ENCODE results near the gene EPSTI1. TPM values are rescaled to one million over a fixed set of nuclear protein-coding genes. Genes with fewer than 3 reads are reported as not detected.

The EPSTI1 gene
- total and polyA plus RNA-seq, 7 donors = 0.82 to 2.6 (median 1.4) TPM

DNA sequence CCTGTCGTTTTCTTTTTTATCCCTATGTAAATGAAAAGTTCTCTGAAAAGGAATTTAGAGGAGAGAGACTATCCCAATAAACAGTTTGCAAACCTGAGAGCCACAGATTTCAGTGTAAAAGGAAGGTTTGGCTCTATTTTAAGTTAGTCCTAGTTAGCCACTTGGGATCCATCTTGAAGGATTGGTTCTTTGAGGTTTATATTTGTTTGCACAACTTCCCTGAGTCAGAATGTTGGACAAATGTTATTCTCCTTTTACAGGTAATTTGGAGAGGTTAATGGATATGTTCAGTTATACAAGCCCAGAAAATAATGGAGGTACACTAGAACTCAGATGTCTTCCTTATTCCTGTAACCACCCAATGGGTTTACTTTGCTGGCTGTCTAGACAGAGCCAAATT, 28.8 kb upstream of the EPSTI1 start:
- no peak for DNase-seq
- no peak overlapping the region for H3K4me3 ChIP-seq
- H3K4me1 ChIP-seq = no peaks in the 10 kb centered on the region
- H3K27me3 ChIP-seq (ENCODE audit: insufficient read depth in 3 of 3, low read length in 2 of 3) = no peaks in the 10 kb centered on the region
- H3K27ac ChIP-seq = no peak overlapping the region
- no peak for ATAC-seq
- no peak for TF ChIP-seq CTCF (IDR thresholded peaks at IDR 0.05)
- no peaks in the 10 kb centered on the region for H3K9me3 ChIP-seq
- intact Hi-C loops (cut with DNase I) = no loop called here
- no peaks in the 10 kb centered on the region for H3K36me3 ChIP-seq (ENCODE audit: insufficient read depth in 1 of 2, low read depth in 1 of 2)
- WGBS, 3 donors = 61 to 73% (median 73%) methylated on average over 1 of the region's 1 CpG

DNA sequence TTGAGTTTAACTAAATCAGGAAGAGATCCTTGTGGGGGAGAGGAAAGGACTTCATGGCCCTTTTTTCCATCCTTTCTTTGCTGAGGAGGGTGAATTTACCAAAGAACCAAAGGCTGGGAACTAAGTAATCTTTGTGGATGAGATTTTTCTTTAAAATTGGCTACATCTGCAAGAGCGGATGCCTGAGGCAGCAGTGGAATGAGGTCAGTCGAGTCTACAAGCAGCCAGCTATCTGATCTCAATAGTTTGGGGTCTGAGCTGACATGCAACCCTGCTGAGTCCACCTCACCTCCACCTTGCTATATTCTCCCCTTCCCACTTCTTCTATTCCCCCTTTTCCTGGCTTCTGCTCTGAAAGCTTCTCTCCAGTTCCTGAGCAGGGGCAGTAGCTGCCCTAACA, 27.8 kb upstream of the EPSTI1 start:
- Histone ChIP-seq H3K27me3 (ENCODE audit: insufficient read depth in 3 of 3, low read length in 2 of 3) (no peaks in the 10 kb centered on the region), H3K36me3 (ENCODE audit: insufficient read depth in 1 of 2, low read depth in 1 of 2) (no peaks in the 10 kb centered on the region), H3K9me3 (no peaks in the 10 kb centered on the region), H3K4me1 (no peaks in the 10 kb centered on the region), H3K4me3 (no peak overlapping the region), H3K27ac (no peak overlapping the region)
- DNase-seq (no peak), ATAC-seq (no peak)
- no peak for TF ChIP-seq CTCF (IDR thresholded peaks at IDR 0.05)
- WGBS, 3 donors = 59 to 67% (median 66%) methylated on average over 2 of the region's 2 CpGs
- intact Hi-C loops (cut with DNase I) = no loop called here

DNA sequence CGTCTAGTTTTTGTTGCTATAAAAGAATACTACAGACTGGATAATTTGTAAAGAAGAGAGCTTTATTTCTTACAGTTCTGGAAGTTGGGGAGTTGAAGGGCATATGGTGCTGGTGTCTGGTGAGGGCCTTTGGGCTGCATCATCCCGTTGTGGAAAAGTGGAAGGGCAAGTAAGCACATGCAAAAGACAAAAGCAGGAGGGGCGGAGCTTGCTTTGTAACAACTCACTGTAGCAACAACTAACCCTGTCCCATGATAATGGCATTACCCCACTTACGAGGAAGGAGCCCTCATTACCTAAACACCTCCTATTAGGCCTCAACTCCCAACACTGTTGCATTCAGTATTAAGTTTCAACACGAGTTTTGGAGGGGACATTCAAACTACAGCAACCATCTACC, 24.2 kb upstream of the EPSTI1 start:
- no peak overlapping the region for H3K27ac ChIP-seq
- WGBS, 3 donors = 82 to 88% (median 83%) methylated on average over 5 of the region's 5 CpGs
- DNase-seq (no peak), ATAC-seq (no peak)
- TF ChIP-seq CTCF (IDR thresholded peaks at IDR 0.05) = no peak
- H3K36me3 ChIP-seq (ENCODE audit: insufficient read depth in 1 of 2, low read depth in 1 of 2) = no peaks in the 10 kb centered on the region
- no peaks in the 10 kb centered on the region for H3K4me1 ChIP-seq
- H3K4me3 ChIP-seq = no peak overlapping the region
- H3K9me3 ChIP-seq = no peaks in the 10 kb centered on the region
- intact Hi-C loops (cut with DNase I) = no loop called here
- no peaks in the 10 kb centered on the region for H3K27me3 ChIP-seq (ENCODE audit: insufficient read depth in 3 of 3, low read length in 2 of 3)

- Histone ChIP-seq H3K4me3 (no peak overlapping the region), H3K9me3 (no peaks in the 10 kb centered on the region), H3K27me3 (ENCODE audit: insufficient read depth in 3 of 3, low read length in 2 of 3) (peaks cover 0 to 4% (median 0%) of the 10 kb centered on the region in 3 donors), H3K4me1 (no peaks in the 10 kb centered on the region), H3K27ac (no peak overlapping the region), H3K36me3 (ENCODE audit: insufficient read depth in 1 of 2, low read depth in 1 of 2) (no peaks in the 10 kb centered on the region)
- DNase-seq = no peak
- intact Hi-C loops (cut with DNase I) = no loop called here
- no peak for TF ChIP-seq CTCF (IDR thresholded peaks at IDR 0.05)
- whole genome bisulfite sequencing, 3 donors = 43 to 55% (median 48%) methylated on average over 3 of the region's 3 CpGs
- ATAC-seq = no peak
Measured at GRCh38 chr13:43014162-43014561, 22.1 kb upstream of the EPSTI1 start.

GRCh38 chr13:43009506-43009905, 17.5 kb upstream of the EPSTI1 start:
- H3K36me3 ChIP-seq (ENCODE audit: insufficient read depth in 1 of 2, low read depth in 1 of 2) = no peaks in the 10 kb centered on the region

More at GRCh38 chr13:43009506-43009905, 17.5 kb upstream of the EPSTI1 start:
- DNase-seq = no peak
- Histone ChIP-seq H3K4me3 (no peak overlapping the region), H3K27me3 (ENCODE audit: insufficient read depth in 3 of 3, low read length in 2 of 3) (peaks cover 0 to 4% (median 0%) of the 10 kb centered on the region in 3 donors), H3K4me1 (no peaks in the 10 kb centered on the region), H3K9me3 (no peaks in the 10 kb centered on the region), H3K27ac (no peak overlapping the region)
- ATAC-seq = no peak
- WGBS, 3 donors = 79 to 92% (median 89%) methylated on average over 1 of the region's 1 CpG
- no peak for TF ChIP-seq CTCF (IDR thresholded peaks at IDR 0.05)
- intact Hi-C loops (cut with DNase I) = no loop called here

All from psoas muscle (tissue), 8 donors.